Lower leg skin (tissue), 4 donors: ENCODE data around the gene FARS2. TPM values are rescaled to one million over a fixed set of nuclear protein-coding genes. Genes with fewer than 3 reads are reported as not detected.

ENCODE experiments used
- DNase-seq, 2 donors: peaks; one replicate each; pipeline ENCODE4 v3.0.0-alpha.2; 2019; ENCODE audit warnings: low spot score in 2 of 2
- H3K4me3 ChIP-seq: fragments of 200-600 bp; sonication (generic); 2 replicates; pipeline ENCODE4 v1.5.1; 2017; ENCODE audit warnings: mild to moderate bottlenecking, low read depth; ENCODE audit not compliant: poor library complexity, severe bottlenecking
- CTCF ChIP-seq, 3 donors: fragments of 450-650 bp; IDR thresholded peaks; one replicate each; pipeline ENCODE4 v1.5.1; 2016; ENCODE audit warnings: antibody characterized with exemption in 3 of 3, mild to moderate bottlenecking in 3 of 3, moderate library complexity in 2 of 3
- POLR2A ChIP-seq, 2 donors: fragments of 450-650 bp; IDR thresholded peaks; one replicate each; pipeline ENCODE4 v1.6.1; 2016 to 2017; ENCODE audit warnings: antibody characterized with exemption in 2 of 2, mild to moderate bottlenecking in 1 of 2, moderate library complexity in 1 of 2
- WGBS, 2 donors: methylation state at CpG; one replicate each; pipeline ENCODE4 v1.1.5; 2018; 5-methylcytosine and 5-hydroxymethylcytosine counted together
- intact Hi-C: fragments of 100-400 bp; cut with DNase I; formaldehyde crosslinking; loops from one replicate; pipeline ENCODE4 v1.15.0; 2023; ENCODE audit warnings: low total_unique reads
- total RNA-seq, 4 donors: library from RNA; depleted of rRNA; stranded (reverse); fragments of >200 nt; gene quantifications; one replicate each; pipeline ENCODE4 v1.1.0, GENCODE V29; 2016

The FARS2 gene
- total RNA-seq, 4 donors from 2014 or later, result 7.0 to 14.7 (median 11.1) TPM

- intact Hi-C loops, result no loop called here
- 88 to 91% methylated on average over 5 of the region's 5 CpGs for WGBS, 2 donors
- no peak for DNase-seq
- TF ChIP-seq POLR2A (IDR thresholded peaks at IDR 0.05), result no peak
- TF ChIP-seq CTCF (IDR thresholded peaks at IDR 0.05), result no peak
- no peak overlapping the region for H3K4me3 ChIP-seq
These were observed 369.3 kb downstream of the FARS2 start for GRCh38 chr6:5630636-5631035.

GRCh38 chr6:5632348-5632935 lies 371.1 kb downstream of the FARS2 start:
- 75 to 80% methylated on average over 7 of the region's 7 CpGs for WGBS, 2 donors
- H3K4me3 ChIP-seq, result no peak overlapping the region
- no peak for TF ChIP-seq POLR2A (IDR thresholded peaks at IDR 0.05)
- TF ChIP-seq CTCF (IDR thresholded peaks at IDR 0.05), result no peak
- DNase-seq, result no peak
- intact Hi-C loops, result no loop called here

GRCh38 chr6:5634525-5634924 lies 373.2 kb downstream of the FARS2 start:
- WGBS, 2 donors, result 79 to 86% methylated on average over 4 of the region's 4 CpGs
- no peak overlapping the region for H3K4me3 ChIP-seq
- TF ChIP-seq CTCF (IDR thresholded peaks at IDR 0.05) (no peak), POLR2A (IDR thresholded peaks at IDR 0.05) (no peak)
- no peak for DNase-seq
- intact Hi-C loops, result no loop called here

GRCh38 chr6:5636210-5637030 lies 375.1 kb downstream of the FARS2 start:
- no peak for DNase-seq
- 85 to 88% methylated on average over 16 of the region's 16 CpGs for WGBS, 2 donors
- intact Hi-C loops, result no loop called here
- TF ChIP-seq POLR2A (IDR thresholded peaks at IDR 0.05), result no peak
- TF ChIP-seq CTCF (IDR thresholded peaks at IDR 0.05), result no peak
- no peak overlapping the region for H3K4me3 ChIP-seq

DNA sequence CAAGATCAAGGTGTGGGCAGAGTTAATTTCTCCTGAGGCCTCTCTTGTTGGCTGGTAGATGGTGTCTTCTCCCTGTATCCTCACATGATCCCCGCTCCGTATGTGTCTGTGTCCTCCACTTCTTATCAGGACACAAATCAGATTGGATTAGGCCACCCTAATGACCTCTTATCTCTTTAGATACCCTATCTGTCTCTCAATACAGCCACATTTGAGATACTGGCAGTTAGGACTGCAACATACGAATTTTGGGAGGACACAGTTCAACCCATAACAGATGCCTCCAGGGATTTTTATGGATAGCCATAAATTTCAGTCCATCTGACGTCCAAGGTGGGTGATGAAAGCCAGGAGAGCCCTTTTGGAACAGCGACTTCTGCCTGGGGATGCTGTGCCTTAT lies 376.4 kb downstream of the FARS2 start:
- WGBS, 2 donors, result 87 to 88% methylated on average over 5 of the region's 5 CpGs
- intact Hi-C loops, result no loop called here
- TF ChIP-seq POLR2A (IDR thresholded peaks at IDR 0.05) (no peak), CTCF (IDR thresholded peaks at IDR 0.05) (no peak)
- DNase-seq, result no peak
- H3K4me3 ChIP-seq, result no peak overlapping the region
